GM23338 (cell line): ENCODE data around the gene GAB2.

Experiments used
- CTCF ChIP-seq, 2 experiments: fragments of 200-600 bp in 1 of 2; sonication (generic) in 1 of 2; conservative IDR thresholded peaks; 2 replicates each; pipeline versions ENCODE4 v1.5.1 to v1.6.1; 2016 to 2017; ENCODE audit warnings: antibody characterized with exemption in 2 of 2, low read depth in 2 of 2, mild to moderate bottlenecking in 2 of 2, moderate library complexity in 1 of 2
- ETS1 ChIP-seq: IDR thresholded peaks from 2 replicates; pipeline ENCODE4 v1.6.1; 2016; ENCODE audit warnings: antibody characterized with exemption
- EZH2 ChIP-seq: fragments of 200-600 bp; sonication (generic); IDR thresholded peaks from one replicate; pipeline ENCODE4 v1.8.0; 2017; ENCODE audit warnings: antibody characterized with exemption, mild to moderate bottlenecking, low read depth; ENCODE audit not compliant: unreplicated experiment
- EZH2phosphoT487 ChIP-seq: fragments of 200-600 bp; sonication (generic); IDR thresholded peaks from one replicate; pipeline ENCODE4 v1.8.1; 2018; ENCODE audit warnings: antibody characterized with exemption; ENCODE audit not compliant: unreplicated experiment
- POLR2AphosphoS5 ChIP-seq: IDR thresholded peaks from 2 replicates; pipeline ENCODE4 v1.6.1; 2016; ENCODE audit warnings: antibody characterized with exemption, low read depth
- REST ChIP-seq: IDR thresholded peaks from one replicate; pipeline ENCODE4 v1.6.1; 2018; ENCODE audit warnings: antibody characterized with exemption; ENCODE audit not compliant: unreplicated experiment

GRCh38 chr11:78230161-78230877 lies 187.3 kb downstream of the GAB2 start:
- TF ChIP-seq CTCF (conservative IDR thresholded peaks at IDR 0.05; ENCODE audit: low read depth in 2 of 2): no peak
- no peak for TF ChIP-seq REST
- TF ChIP-seq EZH2phosphoT487: no peak
- no peak for TF ChIP-seq EZH2
- TF ChIP-seq POLR2AphosphoS5: no peak
- no peak for TF ChIP-seq ETS1
